ENCODE measurements around the gene HOXB9. TPM values are rescaled to one million over a fixed set of nuclear protein-coding genes. Genes with fewer than 3 reads are reported as not detected.

HOXB9 gene
- total and polyA plus RNA-seq, 3 experiments from 2014 or later: 2.0 to 2.6 TPM; not detected in 1

DNA sequence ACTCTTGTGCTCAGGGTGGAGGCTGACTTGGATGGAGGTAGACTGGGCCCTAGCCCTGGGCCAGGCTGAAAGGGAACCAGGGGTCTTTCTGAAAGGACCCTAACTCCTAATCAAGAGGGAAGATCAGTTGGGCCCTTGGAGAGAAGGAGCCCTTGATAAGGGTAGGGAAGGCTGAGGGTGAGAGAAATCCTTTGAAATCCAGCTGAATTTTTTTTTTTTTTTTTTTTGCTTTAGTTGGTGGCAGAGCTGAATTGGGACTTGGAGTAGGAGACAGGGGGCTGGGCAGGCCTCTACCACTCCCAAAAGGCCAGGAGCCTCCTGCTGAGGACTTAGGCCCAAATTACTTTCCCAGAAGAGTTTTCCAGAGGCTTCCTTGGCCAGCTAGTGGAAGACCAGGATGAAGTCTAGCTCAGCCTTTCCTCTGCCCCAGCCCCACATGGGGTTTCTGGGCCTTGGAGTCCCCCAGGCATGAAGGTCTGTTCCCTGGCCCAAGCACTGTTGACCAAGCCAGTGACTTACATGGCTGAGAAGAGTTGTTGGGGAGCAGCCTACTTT lies 35.5 kb downstream of the HOXB9 start:
- no peak overlapping the region for H3K27ac ChIP-seq (ENCODE audit: low read depth, low read length)
- H3K27me3 ChIP-seq (ENCODE audit: insufficient read depth, low read length, poor library complexity, severe bottlenecking): peaks cover 42% of the 10 kb centered on the region
- Mint-ChIP-seq H3K4me1 (peaks cover 27 to 28% (median 28%) of the 10 kb centered on the region in 3 donors), H3K9me3 (no peaks in the 10 kb centered on the region), H3K36me3 (no peaks in the 10 kb centered on the region), H3K27ac (no peak overlapping the region), H3K27me3 (peaks cover 56 to 75% of the 10 kb centered on the region in 2 donors), H3K4me3 (peak overlapping the region in 2 of 7 donors; percentile 64 to 72)
- ChIA-PET POLR2A (no interaction called here), CTCF (interaction anchor here (1.0 to 2.4 kb wide), 6 partner anchors 12 to 257 kb away, joined by 3 to 6 read pairs (median 4); no protein-coding TSS in a partner anchor)
- H3K9me3 ChIP-seq (ENCODE audit: low read length): no peaks in the 10 kb centered on the region
- no peak overlapping the region for H3K4me3 ChIP-seq (ENCODE audit: low read length)
- H3K36me3 ChIP-seq (ENCODE audit: insufficient read depth, low read length): no peaks in the 10 kb centered on the region
- no peak for DNase-seq
- peaks cover 23% of the 10 kb centered on the region for H3K4me1 ChIP-seq (ENCODE audit: insufficient read depth, low read length)

- Histone ChIP-seq H3K9me3 (ENCODE audit: low read length) (no peaks in the 10 kb centered on the region), H3K36me3 (ENCODE audit: insufficient read depth, low read length) (no peaks in the 10 kb centered on the region), H3K27ac (ENCODE audit: low read depth, low read length) (no peak within 1 kb of the TSS), H3K27me3 (ENCODE audit: insufficient read depth, low read length, poor library complexity, severe bottlenecking) (peaks cover 36% of the 10 kb centered on the region), H3K4me3 (ENCODE audit: low read length) (no peak within 1 kb of the TSS), H3K4me1 (ENCODE audit: insufficient read depth, low read length) (peaks cover 27% of the 10 kb centered on the region)
- H3K36me3 Mint-ChIP-seq: peaks cover 0 to 3% (median 0%) of the 10 kb centered on the region in 3 donors
- no peaks in the 10 kb centered on the region for H3K9me3 Mint-ChIP-seq
- H3K27me3 Mint-ChIP-seq: peaks cover 56 to 73% of the 10 kb centered on the region in 2 donors
- H3K27ac Mint-ChIP-seq: no peak within 1 kb of the TSS
- peaks cover 31 to 35% (median 33%) of the 10 kb centered on the region in 3 donors for H3K4me1 Mint-ChIP-seq
- ChIA-PET CTCF (interaction anchor here (1.0 to 1.8 kb wide), 7 partner anchors 11 to 256 kb away, joined by 3 to 12 read pairs (median 4); no protein-coding TSS in a partner anchor), POLR2A (no interaction called here)
- peak within 1 kb of the TSS in 2 of 7 donors; percentile 64 to 72 for H3K4me3 Mint-ChIP-seq
- no peak for DNase-seq
These were observed 36.1 kb downstream of the HOXB9 start, which contains the start of gene HOXB3 for GRCh38 chr17:48589831-48590606. Gene HOXB3 (minus strand): TSS chr17:48590241. CDS start chr17:48552474, 37,767 bp downstream.

- H3K36me3 Mint-ChIP-seq: peaks cover 0 to 3% (median 0%) of the 10 kb centered on the region in 3 donors
These were observed 36.9 kb downstream of the HOXB9 start for GRCh38 chr17:48589060-48589830.

DNA sequence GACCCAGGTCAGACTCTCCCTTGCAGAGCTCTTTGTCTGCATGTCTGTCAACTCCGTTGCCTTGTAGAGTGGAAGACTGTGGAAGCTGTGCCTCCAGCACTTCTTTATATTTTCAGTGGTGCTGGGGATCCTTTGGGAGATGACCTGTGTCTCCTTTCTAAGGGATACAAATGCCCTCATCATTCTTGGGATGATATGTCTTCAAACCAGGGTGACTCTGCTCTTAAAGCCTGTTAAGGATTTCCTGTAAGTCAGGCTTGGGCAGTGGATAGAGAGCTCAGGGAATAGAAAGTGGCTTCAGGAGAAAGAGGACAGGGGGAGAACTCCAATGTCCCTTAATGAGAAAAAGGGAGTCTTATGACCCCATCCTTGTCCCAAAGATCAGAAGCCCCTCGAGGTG lies 37.6 kb downstream of the HOXB9 start:
- no peak overlapping the region for H3K4me3 ChIP-seq (ENCODE audit: low read length)
- Mint-ChIP-seq H3K4me1 (peaks cover 30 to 36% (median 33%) of the 10 kb centered on the region in 3 donors), H3K36me3 (peaks cover 0 to 3% (median 0%) of the 10 kb centered on the region in 3 donors), H3K27me3 (peaks cover 53 to 72% of the 10 kb centered on the region in 2 donors), H3K9me3 (no peaks in the 10 kb centered on the region), H3K27ac (no peak overlapping the region), H3K4me3 (no peak overlapping the region)
- peaks cover 28% of the 10 kb centered on the region for H3K4me1 ChIP-seq (ENCODE audit: insufficient read depth, low read length)
- peaks cover 25% of the 10 kb centered on the region for H3K27me3 ChIP-seq (ENCODE audit: insufficient read depth, low read length, poor library complexity, severe bottlenecking)
- H3K36me3 ChIP-seq (ENCODE audit: insufficient read depth, low read length): no peaks in the 10 kb centered on the region
- H3K27ac ChIP-seq (ENCODE audit: low read depth, low read length): no peak overlapping the region
- DNase-seq: no peak
- H3K9me3 ChIP-seq (ENCODE audit: low read length): no peaks in the 10 kb centered on the region
- POLR2A ChIA-PET: interaction anchor here (1.1 kb wide), 1 partner anchor 243 kb away, joined by 5 read pairs; no protein-coding TSS in a partner anchor
- CTCF ChIA-PET: interaction anchor here (0.9 to 1.6 kb wide), 4 partner anchors 24 to 253 kb away, joined by 3 to 12 read pairs (median 3); no protein-coding TSS in a partner anchor

More at GRCh38 chr17:48589060-48589830, 36.9 kb downstream of the HOXB9 start:
- Mint-ChIP-seq H3K4me1 (peaks cover 33 to 40% (median 40%) of the 10 kb centered on the region in 3 donors), H3K4me3 (peak overlapping the region in 1 of 7 donors; percentile 39), H3K9me3 (no peaks in the 10 kb centered on the region), H3K27ac (no peak overlapping the region), H3K27me3 (peaks cover 55 to 72% of the 10 kb centered on the region in 2 donors)
- H3K4me3 ChIP-seq (ENCODE audit: low read length): no peak overlapping the region
- no peaks in the 10 kb centered on the region for H3K36me3 ChIP-seq (ENCODE audit: insufficient read depth, low read length)
- POLR2A ChIA-PET: interaction anchor here (1.1 kb wide), 1 partner anchor 244 kb away, joined by 5 read pairs; no protein-coding TSS in a partner anchor
- no peak for DNase-seq
- H3K27me3 ChIP-seq (ENCODE audit: insufficient read depth, low read length, poor library complexity, severe bottlenecking): peaks cover 28% of the 10 kb centered on the region
- no peaks in the 10 kb centered on the region for H3K9me3 ChIP-seq (ENCODE audit: low read length)
- peaks cover 28% of the 10 kb centered on the region for H3K4me1 ChIP-seq (ENCODE audit: insufficient read depth, low read length)
- no peak overlapping the region for H3K27ac ChIP-seq (ENCODE audit: low read depth, low read length)
- CTCF ChIA-PET: interaction anchor here (0.9 to 1.5 kb wide), 3 partner anchors 97 to 254 kb away, joined by 3 to 12 read pairs (median 3); no protein-coding TSS in a partner anchor

GRCh38 chr17:48588074-48588415 lies 38.1 kb downstream of the HOXB9 start:
- H3K27me3 ChIP-seq (ENCODE audit: insufficient read depth, low read length, poor library complexity, severe bottlenecking): peaks cover 22% of the 10 kb centered on the region
- H3K27me3 Mint-ChIP-seq: peaks cover 52 to 70% of the 10 kb centered on the region in 2 donors
- H3K27ac Mint-ChIP-seq: no peak overlapping the region
- H3K36me3 Mint-ChIP-seq: peaks cover 0 to 3% (median 0%) of the 10 kb centered on the region in 3 donors
- H3K4me3 Mint-ChIP-seq: peak overlapping the region in 1 of 7 donors; percentile 92
- H3K4me1 ChIP-seq (ENCODE audit: insufficient read depth, low read length): peaks cover 23% of the 10 kb centered on the region
- no peaks in the 10 kb centered on the region for H3K36me3 ChIP-seq (ENCODE audit: insufficient read depth, low read length)
- H3K9me3 Mint-ChIP-seq: no peaks in the 10 kb centered on the region
- ChIA-PET POLR2A (interaction anchor here (1.1 kb wide), 1 partner anchor 242 kb away, joined by 5 read pairs; no protein-coding TSS in a partner anchor), CTCF (interaction anchor here (1.0 to 1.6 kb wide), 6 partner anchors 25 to 280 kb away, joined by 3 to 12 read pairs (median 5); no protein-coding TSS in a partner anchor)
- no peaks in the 10 kb centered on the region for H3K9me3 ChIP-seq (ENCODE audit: low read length)
- no peak overlapping the region for H3K27ac ChIP-seq (ENCODE audit: low read depth, low read length)
- no peak overlapping the region for H3K4me3 ChIP-seq (ENCODE audit: low read length)
- no peak for DNase-seq
- H3K4me1 Mint-ChIP-seq: peaks cover 26 to 31% (median 28%) of the 10 kb centered on the region in 3 donors

DNA sequence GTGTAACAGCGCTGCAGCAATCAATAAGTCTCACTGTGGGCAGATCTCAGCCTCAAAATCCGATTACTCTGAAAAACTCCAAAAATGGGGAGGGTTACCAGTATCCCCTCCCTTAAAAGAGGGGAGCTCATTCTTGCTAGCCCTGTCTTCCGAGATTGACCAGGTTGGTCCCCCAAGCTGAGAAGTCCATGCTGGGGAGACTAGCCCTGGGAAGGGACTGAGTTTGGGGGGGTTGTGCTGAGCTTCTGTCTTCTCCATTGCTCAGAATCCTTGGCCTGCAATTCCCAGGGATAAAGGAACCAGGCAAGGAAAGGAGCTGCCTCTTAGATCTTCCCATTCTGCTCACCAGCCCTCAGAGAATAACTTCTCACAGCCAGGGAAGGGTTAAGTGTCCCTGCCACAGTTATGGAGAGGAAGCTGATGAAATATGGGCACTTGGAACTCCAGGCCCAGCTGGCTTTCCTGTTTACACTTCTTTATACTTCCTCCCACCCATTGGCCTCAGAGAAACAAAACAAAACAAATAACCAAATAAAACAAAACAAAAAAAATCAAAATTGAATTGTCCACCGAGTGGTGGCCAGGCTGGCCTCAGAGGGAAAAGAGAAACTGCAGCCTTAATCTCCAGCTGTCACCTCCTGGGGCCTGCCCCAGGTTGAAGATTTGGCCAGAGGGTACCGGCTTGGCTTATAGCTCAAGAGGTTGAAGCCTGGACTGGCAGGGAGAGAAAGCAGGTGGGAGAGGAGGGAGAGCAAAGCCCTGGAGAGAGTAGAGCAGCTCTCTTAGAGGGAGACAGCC lies 38.7 kb downstream of the HOXB9 start:
- no peak overlapping the region for H3K4me3 ChIP-seq (ENCODE audit: low read length)
- H3K36me3 ChIP-seq (ENCODE audit: insufficient read depth, low read length): no peaks in the 10 kb centered on the region
- POLR2A ChIA-PET: interaction anchor here (0.5 to 0.7 kb wide), 2 partner anchors 28 to 490 kb away, joined by 3 read pairs; no protein-coding TSS in a partner anchor
- H3K9me3 ChIP-seq (ENCODE audit: low read length): no peaks in the 10 kb centered on the region
- DNase-seq: no peak
- peaks cover 18% of the 10 kb centered on the region for H3K4me1 ChIP-seq (ENCODE audit: insufficient read depth, low read length)
- peaks cover 24% of the 10 kb centered on the region for H3K27me3 ChIP-seq (ENCODE audit: insufficient read depth, low read length, poor library complexity, severe bottlenecking)
- Mint-ChIP-seq H3K27me3 (peaks cover 51 to 70% of the 10 kb centered on the region in 2 donors), H3K9me3 (no peaks in the 10 kb centered on the region), H3K36me3 (peaks cover 0 to 3% (median 0%) of the 10 kb centered on the region in 3 donors), H3K27ac (no peak overlapping the region), H3K4me3 (peak overlapping the region in 6 of 7 donors; percentile 9 to 92 (median 37)), H3K4me1 (peaks cover 21 to 28% (median 25%) of the 10 kb centered on the region in 3 donors)
- CTCF ChIA-PET: interaction anchor here (1.0 to 1.6 kb wide), 6 partner anchors 25 to 279 kb away, joined by 3 to 5 read pairs (median 4); no protein-coding TSS in a partner anchor
- no peak overlapping the region for H3K27ac ChIP-seq (ENCODE audit: low read depth, low read length)

Measured in CD8-positive, alpha-beta memory T cell (primary cell).